K562 (cell line): Measurements from ENCODE around the gene RNF126. TPM values are rescaled to one million over a fixed set of nuclear protein-coding genes. Genes with fewer than 3 reads are reported as not detected.

Experiments used
- ATAC-seq: fragments of 200-7000 bp; cut with Tn5 transposase; 3 replicates; pipeline ENCODE4 v1.9.1; 2020; ENCODE audit warnings: moderate library complexity
- BruUV-seq: library from RNA; stranded (reverse); fragments of 400-500 nt; replicated peaks from 2 replicates; lab custom pipeline; 2021; lab: Mats Ljungman, UMichigan
- CTCF ChIA-PET: fragments of 300-600 bp; formaldehyde crosslinking; extraction: SDS; loops from one replicate; lab custom pipeline; 2021; ENCODE audit warnings: low intra/inter-chr PET ratio; lab: Yijun Ruan, JAX
- POLR2A ChIA-PET: fragments of 300-600, 350-650 bp; sonication (Branson Sonifier 250); formaldehyde crosslinking; extraction: SDS; loops from one replicate; lab custom pipeline; 2021; ENCODE audit warnings: antibody characterized with exemption, inconsistent platforms; lab: Yijun Ruan, JAX
- DNase-seq, 4 experiments: peaks; one replicate each; pipeline versions ENCODE4 v3.0.0 to v3.0.0-alpha.2; 2011 to 2018; ENCODE audit warnings: low spot score in 3 of 4, mixed read lengths in 3 of 4; ENCODE audit errors: extremely low read depth in 1 of 4
- FAIRE-seq: peaks from 2 replicates; lab custom pipeline; 2011; peaks lifted over from hg19 to GRCh38; lab: Jason Lieb, UNC
- H2AFZ ChIP-seq: 2 replicates; pipeline ENCODE4 v1.6.0; 2011; ENCODE audit warnings: low read depth, low read length, control low read depth, inconsistent platforms
- H3K27ac ChIP-seq: fragments of 200-600 bp; 3 replicates; pipeline ENCODE4 v1.8.0; 2011; ENCODE audit warnings: low read depth, mild to moderate bottlenecking, control low read depth, inconsistent platforms, low read length, moderate library complexity, mixed read lengths; ENCODE audit errors: extremely low read depth
- H3K27me3 ChIP-seq, 2 experiments: fragments of 300-600 bp in 1 of 2; 2 replicates in 1 of 2; 3 replicates in 1 of 2; pipeline versions ENCODE4 v1.6.0 to v1.8.0; 2011; ENCODE audit warnings: inconsistent platforms in 2 of 2, low read length in 2 of 2, mild to moderate bottlenecking in 1 of 2, mixed read lengths in 1 of 2, moderate library complexity in 1 of 2; ENCODE audit not compliant: control insufficient read depth in 2 of 2, insufficient read depth in 2 of 2
- H3K36me3 ChIP-seq: fragments of 300-600 bp; 3 replicates; pipeline ENCODE4 v1.8.0; 2011; ENCODE audit warnings: mild to moderate bottlenecking, low read length, inconsistent platforms; ENCODE audit not compliant: control insufficient read depth, insufficient read depth
- H3K4me1 ChIP-seq, 2 experiments: fragments of 200-600 bp in 1 of 2; replicated peaks in 1 of 2; 2 replicates in 1 of 2; 3 replicates in 1 of 2; pipeline versions ENCODE4 v1.5.1 to v1.8.0; 2011; ENCODE audit warnings: inconsistent platforms in 2 of 2, low read length in 2 of 2, mild to moderate bottlenecking in 1 of 2, mixed read lengths in 1 of 2, moderate library complexity in 1 of 2; ENCODE audit not compliant: control insufficient read depth in 2 of 2, insufficient read depth in 2 of 2
- H3K4me2 ChIP-seq: 2 replicates; pipeline ENCODE4 v1.6.1; 2011; ENCODE audit warnings: low read length, control low read depth, inconsistent platforms, mixed read lengths; ENCODE audit not compliant: insufficient read depth
- H3K4me3 ChIP-seq: fragments of 200-600 bp; sonication (generic), shearing (Covaris generic); 2 replicates; pipeline ENCODE4 v1.5.1; 2016; ENCODE audit warnings: control low read depth, inconsistent platforms
- H3K79me2 ChIP-seq: fragments of 200-600 bp; 3 replicates; pipeline ENCODE4 v1.8.0; 2011; ENCODE audit warnings: low read length, inconsistent platforms; ENCODE audit not compliant: control insufficient read depth, insufficient read depth
- H3K9ac ChIP-seq, 2 experiments: 2 replicates each; pipeline versions ENCODE4 v1.6.0 to v1.6.1; 2011; ENCODE audit warnings: low read depth in 2 of 2, low read length in 2 of 2, control low read depth in 1 of 2, inconsistent platforms in 1 of 2, mild to moderate bottlenecking in 1 of 2, mixed read lengths in 1 of 2; ENCODE audit not compliant: insufficient read depth in 1 of 2
- H3K9me1 ChIP-seq: one replicate; pipeline ENCODE4 v1.6.0; 2011; ENCODE audit warnings: inconsistent platforms, mild to moderate bottlenecking, low read length, moderate library complexity; ENCODE audit not compliant: control insufficient read depth, insufficient read depth
- H3K9me3 ChIP-seq: replicated peaks from 2 replicates; pipeline ENCODE4 v1.5.1; 2011; ENCODE audit warnings: low read depth, low read length, inconsistent platforms; ENCODE audit not compliant: control insufficient read depth, insufficient read depth
- H4K20me1 ChIP-seq: replicated peaks from 2 replicates; pipeline ENCODE4 v1.6.1; 2011; ENCODE audit warnings: low read length, inconsistent platforms, mixed read lengths; ENCODE audit not compliant: control insufficient read depth, insufficient read depth
- CHD1 ChIP-seq: fragments of 200-600 bp; sonication (generic); IDR thresholded peaks from one replicate; pipeline ENCODE4 v1.6.1; 2012; ENCODE audit warnings: mild to moderate bottlenecking, moderate library complexity, low read length, inconsistent platforms
- NCOA2 ChIP-seq, 2 experiments: fragments of 450-650 bp; IDR thresholded peaks; 2 replicates each; pipeline ENCODE4 v1.6.1; 2018; ENCODE audit warnings: mild to moderate bottlenecking in 2 of 2, moderate library complexity in 1 of 2; ENCODE audit not compliant: partially characterized antibody in 2 of 2
- NCOR1 ChIP-seq: fragments of 450-650 bp; IDR thresholded peaks from 2 replicates; pipeline ENCODE4 v1.6.1; 2016; ENCODE audit warnings: mild to moderate bottlenecking, moderate library complexity
- RBM25 ChIP-seq: fragments of 200-400 bp; formaldehyde crosslinking; IDR thresholded peaks from 2 replicates; pipeline ENCODE4 v1.6.1; 2018; ENCODE audit warnings: low read length, low read depth, moderate library complexity; ENCODE audit not compliant: severe bottlenecking
- SETDB1 ChIP-seq: IDR thresholded peaks from one replicate; pipeline ENCODE4 v1.6.1; 2012; ENCODE audit warnings: low read length, control low read depth, inconsistent platforms
- XRCC5 ChIP-seq: fragments of 200-400 bp; formaldehyde crosslinking; IDR thresholded peaks from 2 replicates; pipeline ENCODE4 v1.6.1; 2017; ENCODE audit warnings: low read depth, mild to moderate bottlenecking, low read length
- ZFP36 ChIP-seq: fragments of 150-350 bp; IDR thresholded peaks from 2 replicates; pipeline ENCODE4 v1.6.1; 2018; ENCODE audit warnings: low read length, low read depth; ENCODE audit not compliant: partially characterized antibody
- ZNF232 ChIP-seq: sonication (generic); formaldehyde crosslinking; IDR thresholded peaks from 2 replicates; pipeline ENCODE4 v1.8.0; 2022; ENCODE audit warnings: mild to moderate bottlenecking, missing genetic modification reagents
- WGBS: fragments of 100-300 bp; shearing (Covaris generic); methylation state at CpG from one replicate; pipeline ENCODE4 v1.1.6; 2016; ENCODE audit warnings: low coverage, mixed read lengths; ENCODE audit not compliant: insufficient coverage; ENCODE audit errors: missing lambda C conversion rate; 5-methylcytosine and 5-hydroxymethylcytosine counted together
- in situ Hi-C: fragments of 300-500 bp; cut with MboI; formaldehyde crosslinking; loops from 4 replicates; pipeline ENCODE4 v1.15.0; 2018; ENCODE audit warnings: inconsistent platforms, mixed read lengths
- intact Hi-C: fragments of 100-400 bp; cut with micrococcal nuclease; formaldehyde crosslinking; loops from 2 replicates; pipeline ENCODE4 v1.14.2; 2022
- polyA plus RNA-seq, 8 experiments: library from polyadenylated mRNA; depleted of rRNA in 4 of 8; stranded (reverse) in 5 of 8; unstranded in 3 of 8; fragments of >200 nt; fragmentation: Nextera tagmentation in 2 of 8; fragmentation: Illumina TruSeq in 1 of 8; extraction: Ambion mirVana in 2 of 8; extraction: Trizol in 1 of 8; gene quantifications; 2 replicates each; pipeline versions ENCODE4 v1.2.1 to v1.2.3, GENCODE V29; 2011 to 2014; ENCODE audit warnings: inconsistent platforms in 1 of 8, missing spikeins in 1 of 8
- total RNA-seq, 7 experiments: library from RNA; depleted of rRNA in 6 of 7; stranded (reverse); fragments of >200 nt in 6 of 7; fragmentation: Illumina TruSeq in 2 of 7; extraction: Trizol in 2 of 7; gene quantifications; 2 replicates each; pipeline versions ENCODE4 v1.2.1 to v1.2.3, GENCODE V29; 2011 to 2021; ENCODE audit warnings: low replicate concordance in 1 of 7
- TF ChIP-seq, protein P1 (sequence below): conservative IDR thresholded peaks from 2 replicates; pipeline ENCODE4 v1.6.1; 2011; ENCODE audit warnings: low read depth, mild to moderate bottlenecking, low read length; ENCODE audit not compliant: control insufficient read depth
- TF ChIP-seq, protein P2 (sequence below): sonication (generic); formaldehyde crosslinking; IDR thresholded peaks from 2 replicates; pipeline ENCODE4 v1.8.1; 2022; ENCODE audit warnings: missing genetic modification reagents
- TF ChIP-seq, protein P3 (sequence below): fragments of 250-450 bp; sonication (Bioruptor Pico); IDR thresholded peaks from 2 replicates; pipeline ENCODE4 v1.5.0; 2022; ENCODE audit warnings: mild to moderate bottlenecking
- TF ChIP-seq, protein P4 (sequence below): fragments of 250-450 bp; sonication (Bioruptor Pico); IDR thresholded peaks from 2 replicates; pipeline ENCODE4 v1.5.0; 2020; ENCODE audit warnings: mild to moderate bottlenecking, borderline replicate concordance

The RNF126 gene
- total and polyA plus RNA-seq, 9 of the 15 experiments (the other 6 are each of a cell fraction or from before 2014, with no cell fraction given) = 0.27 to 101 (median 12.3) TPM

DNA sequence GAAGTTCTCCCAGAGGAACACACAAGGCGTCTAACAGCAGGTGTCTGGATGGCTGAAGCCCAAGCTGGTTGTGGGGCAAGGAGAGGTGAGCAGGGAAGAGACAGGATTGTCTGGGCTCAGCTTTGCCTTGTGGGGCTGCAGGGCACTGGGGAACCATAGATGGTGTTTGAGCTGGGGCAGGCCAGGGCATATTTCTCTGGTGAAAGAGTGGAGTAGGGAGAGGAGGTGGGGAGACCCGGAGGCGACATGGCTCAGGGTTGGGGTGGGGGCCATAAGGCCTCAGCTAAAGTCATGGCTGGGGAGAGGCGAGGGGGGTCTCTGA, 40.3 kb upstream of the RNF126 start:
- H4K20me1 ChIP-seq = no peaks in the 10 kb centered on the region
- DNase-seq (no peak), ATAC-seq (no peak; the same call in 2 of the 3 replicates), FAIRE-seq (peak; percentile 32)
- H3K4me1 ChIP-seq = peaks cover 14 to 29% of the 10 kb centered on the region in 2 experiments
- 0 out of 2 replicates have a peak, but pooled peaks cover 2% of the 10 kb centered on the region for H3K9me3 ChIP-seq
- ChIA-PET POLR2A (interaction anchor here (0.6 to 1.6 kb wide), 7 partner anchors 8 to 131 kb away, joined by 3 to 5 read pairs (median 3); partner anchors contain the start of genes PRSS57 and RNF126), CTCF (no interaction called here)
- H3K9me1 ChIP-seq = no peaks in the 10 kb centered on the region
- peaks cover 9% of the 10 kb centered on the region; the same call in 2 of the 3 replicates for H3K79me2 ChIP-seq
- WGBS = 14% methylated on average over 4 of the region's 4 CpGs
- peak overlapping the region; percentile 74 for H3K27ac ChIP-seq
- intact Hi-C loops (loop anchor here (1.0 kb wide), 1 partner anchor 23 kb away; no protein-coding TSS in a partner anchor), in situ Hi-C loops (no loop called here)
- peak overlapping the region; percentile 46 for H3K4me3 ChIP-seq
- TSS peak; percentile 79 for BruUV-seq
- peak overlapping the region; percentile 73 for H2AFZ ChIP-seq
- H3K36me3 ChIP-seq = no peaks in the 10 kb centered on the region
- H3K9ac ChIP-seq = peak overlapping the region; percentile 75 to 89
- H3K4me2 ChIP-seq = peak overlapping the region; percentile 87
- H3K27me3 ChIP-seq = no peaks in the 10 kb centered on the region
- TF ChIP-seq NCOA2 (IDR thresholded peaks at IDR 0.05; ENCODE audit: partially characterized antibody in 2 of 2) = no peak
- TF ChIP-seq ZNF232 = no peak
- TF ChIP-seq SETDB1 = no peak
- TF ChIP-seq RBM25 = peak; percentile 85
- TF ChIP-seq ZFP36 = peak; percentile 94
- TF ChIP-seq NCOR1 = no peak
- TF ChIP-seq, protein P1, sequence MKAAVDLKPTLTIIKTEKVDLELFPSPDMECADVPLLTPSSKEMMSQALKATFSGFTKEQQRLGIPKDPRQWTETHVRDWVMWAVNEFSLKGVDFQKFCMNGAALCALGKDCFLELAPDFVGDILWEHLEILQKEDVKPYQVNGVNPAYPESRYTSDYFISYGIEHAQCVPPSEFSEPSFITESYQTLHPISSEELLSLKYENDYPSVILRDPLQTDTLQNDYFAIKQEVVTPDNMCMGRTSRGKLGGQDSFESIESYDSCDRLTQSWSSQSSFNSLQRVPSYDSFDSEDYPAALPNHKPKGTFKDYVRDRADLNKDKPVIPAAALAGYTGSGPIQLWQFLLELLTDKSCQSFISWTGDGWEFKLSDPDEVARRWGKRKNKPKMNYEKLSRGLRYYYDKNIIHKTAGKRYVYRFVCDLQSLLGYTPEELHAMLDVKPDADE = no peak
- 0 out of 2 replicates have a peak, but pooled peaks have one; percentile 47 for TF ChIP-seq XRCC5
- TF ChIP-seq CHD1 = no peak
- TF ChIP-seq, protein P2, sequence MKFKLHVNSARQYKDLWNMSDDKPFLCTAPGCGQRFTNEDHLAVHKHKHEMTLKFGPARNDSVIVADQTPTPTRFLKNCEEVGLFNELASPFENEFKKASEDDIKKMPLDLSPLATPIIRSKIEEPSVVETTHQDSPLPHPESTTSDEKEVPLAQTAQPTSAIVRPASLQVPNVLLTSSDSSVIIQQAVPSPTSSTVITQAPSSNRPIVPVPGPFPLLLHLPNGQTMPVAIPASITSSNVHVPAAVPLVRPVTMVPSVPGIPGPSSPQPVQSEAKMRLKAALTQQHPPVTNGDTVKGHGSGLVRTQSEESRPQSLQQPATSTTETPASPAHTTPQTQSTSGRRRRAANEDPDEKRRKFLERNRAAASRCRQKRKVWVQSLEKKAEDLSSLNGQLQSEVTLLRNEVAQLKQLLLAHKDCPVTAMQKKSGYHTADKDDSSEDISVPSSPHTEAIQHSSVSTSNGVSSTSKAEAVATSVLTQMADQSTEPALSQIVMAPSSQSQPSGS (CRISPR knock-in tag) = no peak
- TF ChIP-seq, protein P3, sequence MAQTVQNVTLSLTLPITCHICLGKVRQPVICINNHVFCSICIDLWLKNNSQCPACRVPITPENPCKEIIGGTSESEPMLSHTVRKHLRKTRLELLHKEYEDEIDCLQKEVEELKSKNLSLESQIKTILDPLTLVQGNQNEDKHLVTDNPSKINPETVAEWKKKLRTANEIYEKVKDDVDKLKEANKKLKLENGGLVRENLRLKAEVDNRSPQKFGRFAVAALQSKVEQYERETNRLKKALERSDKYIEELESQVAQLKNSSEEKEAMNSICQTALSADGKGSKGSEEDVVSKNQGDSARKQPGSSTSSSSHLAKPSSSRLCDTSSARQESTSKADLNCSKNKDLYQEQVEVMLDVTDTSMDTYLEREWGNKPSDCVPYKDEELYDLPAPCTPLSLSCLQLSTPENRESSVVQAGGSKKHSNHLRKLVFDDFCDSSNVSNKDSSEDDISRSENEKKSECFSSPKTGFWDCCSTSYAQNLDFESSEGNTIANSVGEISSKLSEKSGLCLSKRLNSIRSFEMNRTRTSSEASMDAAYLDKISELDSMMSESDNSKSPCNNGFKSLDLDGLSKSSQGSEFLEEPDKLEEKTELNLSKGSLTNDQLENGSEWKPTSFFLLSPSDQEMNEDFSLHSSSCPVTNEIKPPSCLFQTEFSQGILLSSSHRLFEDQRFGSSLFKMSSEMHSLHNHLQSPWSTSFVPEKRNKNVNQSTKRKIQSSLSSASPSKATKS (CRISPR knock-in tag) = no peak
- TF ChIP-seq, protein P4, sequence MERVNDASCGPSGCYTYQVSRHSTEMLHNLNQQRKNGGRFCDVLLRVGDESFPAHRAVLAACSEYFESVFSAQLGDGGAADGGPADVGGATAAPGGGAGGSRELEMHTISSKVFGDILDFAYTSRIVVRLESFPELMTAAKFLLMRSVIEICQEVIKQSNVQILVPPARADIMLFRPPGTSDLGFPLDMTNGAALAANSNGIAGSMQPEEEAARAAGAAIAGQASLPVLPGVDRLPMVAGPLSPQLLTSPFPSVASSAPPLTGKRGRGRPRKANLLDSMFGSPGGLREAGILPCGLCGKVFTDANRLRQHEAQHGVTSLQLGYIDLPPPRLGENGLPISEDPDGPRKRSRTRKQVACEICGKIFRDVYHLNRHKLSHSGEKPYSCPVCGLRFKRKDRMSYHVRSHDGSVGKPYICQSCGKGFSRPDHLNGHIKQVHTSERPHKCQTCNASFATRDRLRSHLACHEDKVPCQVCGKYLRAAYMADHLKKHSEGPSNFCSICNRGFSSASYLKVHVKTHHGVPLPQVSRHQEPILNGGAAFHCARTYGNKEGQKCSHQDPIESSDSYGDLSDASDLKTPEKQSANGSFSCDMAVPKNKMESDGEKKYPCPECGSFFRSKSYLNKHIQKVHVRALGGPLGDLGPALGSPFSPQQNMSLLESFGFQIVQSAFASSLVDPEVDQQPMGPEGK = no peak
